Fibroblast of lung (primary cell): ENCODE results near the gene PRKAR1B. TPM values are rescaled to one million over a fixed set of nuclear protein-coding genes. Genes with fewer than 3 reads are reported as not detected.

ENCODE experiments used
- DNase-seq, 2 donors: peaks; one replicate each; pipeline versions ENCODE4 v3.0.0 to v3.0.0-alpha.2; 2010; ENCODE audit warnings: low read depth in 2 of 2
- H2AFZ ChIP-seq: 2 replicates; pipeline ENCODE4 v1.5.1; 2012; ENCODE audit warnings: low read length, control low read depth, inconsistent platforms
- H3K27ac ChIP-seq: 2 replicates; pipeline ENCODE4 v1.5.1; 2011; ENCODE audit warnings: low read length, control low read depth; ENCODE audit not compliant: insufficient read depth
- H3K27me3 ChIP-seq: 2 replicates; pipeline ENCODE4 v1.5.1; 2011; ENCODE audit warnings: mild to moderate bottlenecking, low read length; ENCODE audit not compliant: control insufficient read depth, insufficient read depth
- H3K36me3 ChIP-seq: 2 replicates; pipeline ENCODE4 v1.5.1; 2011; ENCODE audit warnings: low read length; ENCODE audit not compliant: control insufficient read depth, insufficient read depth
- H3K4me1 ChIP-seq: 2 replicates; pipeline ENCODE4 v1.5.1; 2011; ENCODE audit warnings: low read length; ENCODE audit not compliant: control insufficient read depth, insufficient read depth; ENCODE audit errors: extremely low read depth
- H3K4me2 ChIP-seq: 2 replicates; pipeline ENCODE4 v1.5.1; 2011; ENCODE audit warnings: low read length, control low read depth; ENCODE audit not compliant: insufficient read depth; ENCODE audit errors: extremely low read depth
- H3K4me3 ChIP-seq, 4 experiments: fragments of 200-600 bp in 1 of 4; sonication (generic) in 1 of 4; replicated peaks in 1 of 4; 2 replicates each; pipeline ENCODE4 v1.5.1; 2011 to 2016; ENCODE audit warnings: low read length in 4 of 4, low read depth in 3 of 4, mild to moderate bottlenecking in 3 of 4, control low read depth in 2 of 4, inconsistent platforms in 1 of 4, mixed read lengths in 1 of 4; ENCODE audit not compliant: insufficient read depth in 1 of 4; ENCODE audit errors: control extremely low read depth in 1 of 4
- H3K79me2 ChIP-seq: 2 replicates; pipeline ENCODE4 v1.5.1; 2012; ENCODE audit warnings: mild to moderate bottlenecking, low read length, inconsistent platforms; ENCODE audit not compliant: control insufficient read depth, insufficient read depth
- H3K9ac ChIP-seq: 2 replicates; pipeline ENCODE4 v1.5.1; 2011; ENCODE audit warnings: mild to moderate bottlenecking, low read length, control low read depth; ENCODE audit not compliant: insufficient read depth
- H3K9me3 ChIP-seq: 2 replicates; pipeline ENCODE4 v1.5.1; 2012; ENCODE audit warnings: low read depth, low read length; ENCODE audit not compliant: control insufficient read depth, insufficient read depth
- H4K20me1 ChIP-seq: 2 replicates; pipeline ENCODE4 v1.5.1; 2011; ENCODE audit warnings: low read length; ENCODE audit not compliant: control insufficient read depth, insufficient read depth; ENCODE audit errors: extremely low read depth
- CTCF ChIP-seq, 2 donors: IDR thresholded peaks in 1 of 2; conservative IDR thresholded peaks in 1 of 2; 1 replicate in 1 of 2; 2 replicates in 1 of 2; pipeline ENCODE4 v1.5.1; 2011 to 2012; ENCODE audit warnings: low read length in 2 of 2, control low read depth in 1 of 2, inconsistent platforms in 1 of 2, low read depth in 1 of 2, mild to moderate bottlenecking in 1 of 2
- EZH2 ChIP-seq: IDR thresholded peaks from 2 replicates; pipeline ENCODE4 v1.5.1; 2012; ENCODE audit warnings: low read length, control low read depth, mild to moderate bottlenecking; ENCODE audit errors: missing control alignments
- polyA plus RNA-seq, 2 donors: library from polyadenylated mRNA; depleted of rRNA in 1 of 2; stranded (reverse) in 1 of 2; unstranded in 1 of 2; fragments of >200 nt; gene quantifications; 2 replicates each; pipeline ENCODE4 v1.2.1, GENCODE V29; 2011 to 2012; ENCODE audit warnings: missing spikeins in 1 of 2
- total RNA-seq: library from RNA; depleted of rRNA; stranded (reverse); fragments of >200 nt; gene quantifications from 2 replicates; pipeline ENCODE4 v1.2.1, GENCODE V29; 2014

PRKAR1B gene
- total and polyA plus RNA-seq, 2 donors (not counting 1 experiment from before 2014, with no cell fraction given) = 12.7 to 14.5 TPM

- no peak overlapping the region for H3K4me2 ChIP-seq
- no peak for DNase-seq
- H2AFZ ChIP-seq = no peak overlapping the region
- H3K79me2 ChIP-seq = peaks cover 13% of the 10 kb centered on the region
- no peak overlapping the region for H3K27ac ChIP-seq
- no peaks in the 10 kb centered on the region for H3K9me3 ChIP-seq
- TF ChIP-seq EZH2 (no peak), CTCF (conservative IDR thresholded peaks at IDR 0.05 in 1 of 2, IDR thresholded peaks at IDR 0.05 in 1 of 2; ENCODE audit: low read depth in 1 of 2, low read length in 2 of 2) (no peak)
- H4K20me1 ChIP-seq = no peaks in the 10 kb centered on the region
- H3K9ac ChIP-seq = no peak overlapping the region
- peaks cover 4% of the 10 kb centered on the region for H3K36me3 ChIP-seq
- H3K27me3 ChIP-seq = no peaks in the 10 kb centered on the region
- peaks cover 16% of the 10 kb centered on the region for H3K4me1 ChIP-seq
- H3K4me3 ChIP-seq = no peak overlapping the region
These were observed 216.2 kb downstream of the PRKAR1B start for GRCh38 chr7:510782-511281.

GRCh38 chr7:510131-510481, 217.0 kb downstream of the PRKAR1B start:
- Histone ChIP-seq H3K4me3 (no peak overlapping the region), H3K79me2 (peaks cover 8% of the 10 kb centered on the region), H3K27ac (no peak overlapping the region), H3K27me3 (no peaks in the 10 kb centered on the region), H3K36me3 (peaks cover 6% of the 10 kb centered on the region), H2AFZ (no peak overlapping the region), H3K4me2 (no peak overlapping the region), H3K9ac (no peak overlapping the region), H3K9me3 (no peaks in the 10 kb centered on the region), H3K4me1 (peaks cover 14% of the 10 kb centered on the region), H4K20me1 (no peaks in the 10 kb centered on the region)
- DNase-seq = no peak
- TF ChIP-seq EZH2 (no peak), CTCF (conservative IDR thresholded peaks at IDR 0.05 in 1 of 2, IDR thresholded peaks at IDR 0.05 in 1 of 2; ENCODE audit: low read depth in 1 of 2, low read length in 2 of 2) (no peak)

GRCh38 chr7:509426-510130, 217.5 kb downstream of the PRKAR1B start:
- Histone ChIP-seq H3K9ac (no peak overlapping the region), H2AFZ (no peak overlapping the region), H3K4me2 (no peak overlapping the region), H3K4me1 (peaks cover 14% of the 10 kb centered on the region), H3K36me3 (peaks cover 5% of the 10 kb centered on the region), H4K20me1 (no peaks in the 10 kb centered on the region), H3K79me2 (peaks cover 8% of the 10 kb centered on the region), H3K4me3 (no peak overlapping the region), H3K9me3 (no peaks in the 10 kb centered on the region), H3K27ac (no peak overlapping the region), H3K27me3 (no peaks in the 10 kb centered on the region)
- TF ChIP-seq CTCF (conservative IDR thresholded peaks at IDR 0.05 in 1 of 2, IDR thresholded peaks at IDR 0.05 in 1 of 2; ENCODE audit: low read depth in 1 of 2, low read length in 2 of 2) = peak in 1 of 2 donors; percentile 11
- no peak for TF ChIP-seq EZH2
- DNase-seq = no peak
